ENCODE data around the gene IFNL3. TPM values are rescaled to one million over a fixed set of nuclear protein-coding genes. Genes with fewer than 3 reads are reported as not detected.

The IFNL3 gene
- total and polyA plus RNA-seq, 4 donors: not detected

DNA sequence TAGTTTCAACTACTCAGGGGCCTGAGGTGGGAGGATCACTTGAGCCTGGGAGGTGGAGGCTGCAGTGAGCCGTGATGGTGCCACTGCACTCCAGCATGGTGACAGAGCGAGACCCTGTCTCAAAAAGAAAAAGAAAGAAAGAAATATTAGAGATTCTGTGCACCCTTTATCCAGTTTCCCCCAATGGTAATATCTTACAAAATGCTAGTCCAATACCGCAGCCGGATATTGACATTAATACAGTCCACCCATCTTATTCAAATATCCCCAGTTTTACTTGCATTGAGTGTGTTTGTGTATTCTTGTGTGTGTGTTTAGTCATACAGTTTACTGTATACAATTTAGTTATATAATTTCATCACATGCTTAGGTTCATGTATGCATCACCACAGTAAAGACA is 12.4 kb upstream of the IFNL3 start:
- H3K27me3 ChIP-seq (ENCODE audit: control insufficient read depth in 4 of 4, insufficient read depth in 4 of 4, low read length in 3 of 4): no peaks in the 10 kb centered on the region
- no peaks in the 10 kb centered on the region for H3K9me3 ChIP-seq (ENCODE audit: control insufficient read depth in 4 of 4, low read length in 3 of 4)
- WGBS: 94% methylated on average over 4 of the region's 4 CpGs
- no peak overlapping the region for H3K4me3 ChIP-seq (ENCODE audit: low read depth in 1 of 3, low read length in 3 of 3)
- H3K36me3 ChIP-seq (ENCODE audit: control insufficient read depth in 4 of 4, insufficient read depth in 3 of 4, low read depth in 1 of 4, low read length in 3 of 4): no peaks in the 10 kb centered on the region
- H3K4me1 ChIP-seq (ENCODE audit: control insufficient read depth in 4 of 4, insufficient read depth in 4 of 4, low read length in 3 of 4): no peaks in the 10 kb centered on the region
- DNase-seq (ENCODE audit: low spot score): no peak
- H3K27ac ChIP-seq (ENCODE audit: low read depth in 1 of 2, low read length in 2 of 2): no peak overlapping the region
- no peak overlapping the region for H3K9ac ChIP-seq (ENCODE audit: low read depth in 1 of 2, low read length in 2 of 2)
- TF ChIP-seq EGR1 (IDR thresholded peaks at IDR 0.05; ENCODE audit: low read depth in 2 of 2) (no peak), RAD21 (IDR thresholded peaks at IDR 0.05) (no peak), NR2F2 (IDR thresholded peaks at IDR 0.05) (no peak), JUND (IDR thresholded peaks at IDR 0.05) (no peak), HNF4G (IDR thresholded peaks at IDR 0.05) (no peak), GABPA (IDR thresholded peaks at IDR 0.05 in 1 of 2, conservative IDR thresholded peaks at IDR 0.05 in 1 of 2) (no peak), FOXA2 (IDR thresholded peaks at IDR 0.05) (no peak), YY1 (IDR thresholded peaks at IDR 0.05) (no peak), SP1 (IDR thresholded peaks at IDR 0.05) (no peak), TAF1 (conservative IDR thresholded peaks at IDR 0.05) (no peak), RXRA (IDR thresholded peaks at IDR 0.05) (no peak)
- TF ChIP-seq, protein P1, sequence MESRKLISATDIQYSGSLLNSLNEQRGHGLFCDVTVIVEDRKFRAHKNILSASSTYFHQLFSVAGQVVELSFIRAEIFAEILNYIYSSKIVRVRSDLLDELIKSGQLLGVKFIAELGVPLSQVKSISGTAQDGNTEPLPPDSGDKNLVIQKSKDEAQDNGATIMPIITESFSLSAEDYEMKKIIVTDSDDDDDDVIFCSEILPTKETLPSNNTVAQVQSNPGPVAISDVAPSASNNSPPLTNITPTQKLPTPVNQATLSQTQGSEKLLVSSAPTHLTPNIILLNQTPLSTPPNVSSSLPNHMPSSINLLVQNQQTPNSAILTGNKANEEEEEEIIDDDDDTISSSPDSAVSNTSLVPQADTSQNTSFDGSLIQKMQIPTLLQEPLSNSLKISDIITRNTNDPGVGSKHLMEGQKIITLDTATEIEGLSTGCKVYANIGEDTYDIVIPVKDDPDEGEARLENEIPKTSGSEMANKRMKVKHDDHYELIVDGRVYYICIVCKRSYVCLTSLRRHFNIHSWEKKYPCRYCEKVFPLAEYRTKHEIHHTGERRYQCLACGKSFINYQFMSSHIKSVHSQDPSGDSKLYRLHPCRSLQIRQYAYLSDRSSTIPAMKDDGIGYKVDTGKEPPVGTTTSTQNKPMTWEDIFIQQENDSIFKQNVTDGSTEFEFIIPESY (IDR thresholded peaks at IDR 0.05): no peak
- TF ChIP-seq, protein P2, sequence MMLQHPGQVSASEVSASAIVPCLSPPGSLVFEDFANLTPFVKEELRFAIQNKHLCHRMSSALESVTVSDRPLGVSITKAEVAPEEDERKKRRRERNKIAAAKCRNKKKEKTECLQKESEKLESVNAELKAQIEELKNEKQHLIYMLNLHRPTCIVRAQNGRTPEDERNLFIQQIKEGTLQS (IDR thresholded peaks at IDR 0.05): no peak
- TF ChIP-seq, protein P3, sequence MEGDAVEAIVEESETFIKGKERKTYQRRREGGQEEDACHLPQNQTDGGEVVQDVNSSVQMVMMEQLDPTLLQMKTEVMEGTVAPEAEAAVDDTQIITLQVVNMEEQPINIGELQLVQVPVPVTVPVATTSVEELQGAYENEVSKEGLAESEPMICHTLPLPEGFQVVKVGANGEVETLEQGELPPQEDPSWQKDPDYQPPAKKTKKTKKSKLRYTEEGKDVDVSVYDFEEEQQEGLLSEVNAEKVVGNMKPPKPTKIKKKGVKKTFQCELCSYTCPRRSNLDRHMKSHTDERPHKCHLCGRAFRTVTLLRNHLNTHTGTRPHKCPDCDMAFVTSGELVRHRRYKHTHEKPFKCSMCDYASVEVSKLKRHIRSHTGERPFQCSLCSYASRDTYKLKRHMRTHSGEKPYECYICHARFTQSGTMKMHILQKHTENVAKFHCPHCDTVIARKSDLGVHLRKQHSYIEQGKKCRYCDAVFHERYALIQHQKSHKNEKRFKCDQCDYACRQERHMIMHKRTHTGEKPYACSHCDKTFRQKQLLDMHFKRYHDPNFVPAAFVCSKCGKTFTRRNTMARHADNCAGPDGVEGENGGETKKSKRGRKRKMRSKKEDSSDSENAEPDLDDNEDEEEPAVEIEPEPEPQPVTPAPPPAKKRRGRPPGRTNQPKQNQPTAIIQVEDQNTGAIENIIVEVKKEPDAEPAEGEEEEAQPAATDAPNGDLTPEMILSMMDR (IDR thresholded peaks at IDR 0.05; ENCODE audit: low read depth, low read length, missing input control): no peak
- TF ChIP-seq, protein P4, sequence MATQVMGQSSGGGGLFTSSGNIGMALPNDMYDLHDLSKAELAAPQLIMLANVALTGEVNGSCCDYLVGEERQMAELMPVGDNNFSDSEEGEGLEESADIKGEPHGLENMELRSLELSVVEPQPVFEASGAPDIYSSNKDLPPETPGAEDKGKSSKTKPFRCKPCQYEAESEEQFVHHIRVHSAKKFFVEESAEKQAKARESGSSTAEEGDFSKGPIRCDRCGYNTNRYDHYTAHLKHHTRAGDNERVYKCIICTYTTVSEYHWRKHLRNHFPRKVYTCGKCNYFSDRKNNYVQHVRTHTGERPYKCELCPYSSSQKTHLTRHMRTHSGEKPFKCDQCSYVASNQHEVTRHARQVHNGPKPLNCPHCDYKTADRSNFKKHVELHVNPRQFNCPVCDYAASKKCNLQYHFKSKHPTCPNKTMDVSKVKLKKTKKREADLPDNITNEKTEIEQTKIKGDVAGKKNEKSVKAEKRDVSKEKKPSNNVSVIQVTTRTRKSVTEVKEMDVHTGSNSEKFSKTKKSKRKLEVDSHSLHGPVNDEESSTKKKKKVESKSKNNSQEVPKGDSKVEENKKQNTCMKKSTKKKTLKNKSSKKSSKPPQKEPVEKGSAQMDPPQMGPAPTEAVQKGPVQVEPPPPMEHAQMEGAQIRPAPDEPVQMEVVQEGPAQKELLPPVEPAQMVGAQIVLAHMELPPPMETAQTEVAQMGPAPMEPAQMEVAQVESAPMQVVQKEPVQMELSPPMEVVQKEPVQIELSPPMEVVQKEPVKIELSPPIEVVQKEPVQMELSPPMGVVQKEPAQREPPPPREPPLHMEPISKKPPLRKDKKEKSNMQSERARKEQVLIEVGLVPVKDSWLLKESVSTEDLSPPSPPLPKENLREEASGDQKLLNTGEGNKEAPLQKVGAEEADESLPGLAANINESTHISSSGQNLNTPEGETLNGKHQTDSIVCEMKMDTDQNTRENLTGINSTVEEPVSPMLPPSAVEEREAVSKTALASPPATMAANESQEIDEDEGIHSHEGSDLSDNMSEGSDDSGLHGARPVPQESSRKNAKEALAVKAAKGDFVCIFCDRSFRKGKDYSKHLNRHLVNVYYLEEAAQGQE (IDR thresholded peaks at IDR 0.05): no peak
- TF ChIP-seq, protein P5, sequence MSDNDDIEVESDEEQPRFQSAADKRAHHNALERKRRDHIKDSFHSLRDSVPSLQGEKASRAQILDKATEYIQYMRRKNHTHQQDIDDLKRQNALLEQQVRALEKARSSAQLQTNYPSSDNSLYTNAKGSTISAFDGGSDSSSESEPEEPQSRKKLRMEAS (IDR thresholded peaks at IDR 0.05): no peak
